K562 (cell line): ENCODE data around the gene ZNF554. TPM values are rescaled to one million over a fixed set of nuclear protein-coding genes. Genes with fewer than 3 reads are reported as not detected.

Experiments used
- ATF1 ChIP-seq, 2 experiments: fragments of 450-650 bp in 1 of 2; IDR thresholded peaks; 2 replicates each; pipeline ENCODE4 v1.6.1; 2016; ENCODE audit warnings: missing compliant biosample characterization in 1 of 2, missing genetic modification characterization in 1 of 2
- HMGN3 ChIP-seq: IDR thresholded peaks from 2 replicates; pipeline ENCODE4 v1.6.1; 2011; ENCODE audit warnings: borderline replicate concordance, low read depth, mild to moderate bottlenecking, mixed read lengths, low read length; ENCODE audit not compliant: insufficient read length; ENCODE audit errors: extremely low read depth
- KDM5B ChIP-seq: fragments of 200-600 bp; sonication (generic); IDR thresholded peaks from 2 replicates; pipeline ENCODE4 v1.6.1; 2012; ENCODE audit warnings: low read depth, mild to moderate bottlenecking, moderate library complexity, low read length, control low read depth, inconsistent platforms; ENCODE audit not compliant: insufficient replicate concordance
- KLF16 ChIP-seq: IDR thresholded peaks from 2 replicates; pipeline ENCODE4 v1.6.1; 2016; ENCODE audit warnings: antibody characterized with exemption
- MYC ChIP-seq, 2 experiments: fragments of 250-450 bp in 1 of 2; sonication (Bioruptor Pico) in 1 of 2; IDR thresholded peaks; 2 replicates each; pipeline versions ENCODE4 v1.5.1 to v1.6.1; 2012 to 2021; ENCODE audit warnings: low read depth in 2 of 2, borderline replicate concordance in 1 of 2, improper control_type of control experiment in 1 of 2, low read length in 1 of 2, mild to moderate bottlenecking in 1 of 2, moderate library complexity in 1 of 2
- NCOA1 ChIP-seq: fragments of 450-650 bp; IDR thresholded peaks from 2 replicates; pipeline ENCODE4 v1.6.1; 2016; ENCODE audit warnings: low read depth
- SOX6 ChIP-seq: fragments of 450-650 bp; IDR thresholded peaks from 2 replicates; pipeline ENCODE4 v1.6.1; 2014; ENCODE audit warnings: mild to moderate bottlenecking
- TOE1 ChIP-seq, 2 experiments: fragments of 450-650 bp in 1 of 2; sonication (generic) in 1 of 2; formaldehyde crosslinking in 1 of 2; IDR thresholded peaks; 2 replicates each; pipeline versions ENCODE4 v1.7.1 to v1.8.0; 2016 to 2022; ENCODE audit warnings: borderline replicate concordance in 2 of 2, mild to moderate bottlenecking in 2 of 2, antibody characterized with exemption in 1 of 2, inconsistent platforms in 1 of 2, low read depth in 1 of 2, missing genetic modification reagents in 1 of 2, moderate library complexity in 1 of 2
- WHSC1 ChIP-seq: IDR thresholded peaks from one replicate; pipeline ENCODE4 v1.6.1; 2012; ENCODE audit warnings: low read length, control low read depth, inconsistent platforms
- ZBTB7A ChIP-seq: IDR thresholded peaks from 2 replicates; pipeline ENCODE4 v1.6.1; 2011; ENCODE audit warnings: low read depth, mild to moderate bottlenecking, low read length, moderate library complexity, borderline replicate concordance; ENCODE audit not compliant: control insufficient read depth
- polyA plus RNA-seq, 8 experiments: library from polyadenylated mRNA; depleted of rRNA in 4 of 8; stranded (reverse) in 5 of 8; unstranded in 3 of 8; fragments of >200 nt; fragmentation: Nextera tagmentation in 2 of 8; fragmentation: Illumina TruSeq in 1 of 8; extraction: Ambion mirVana in 2 of 8; extraction: Trizol in 1 of 8; gene quantifications; 2 replicates each; pipeline versions ENCODE4 v1.2.1 to v1.2.3, GENCODE V29; 2011 to 2014; ENCODE audit warnings: inconsistent platforms in 1 of 8, missing spikeins in 1 of 8
- total RNA-seq, 7 experiments: library from RNA; depleted of rRNA in 6 of 7; stranded (reverse); fragments of >200 nt in 6 of 7; fragmentation: Illumina TruSeq in 2 of 7; extraction: Trizol in 2 of 7; gene quantifications; 2 replicates each; pipeline versions ENCODE4 v1.2.1 to v1.2.3, GENCODE V29; 2011 to 2021; ENCODE audit warnings: low replicate concordance in 1 of 7
- TF ChIP-seq, protein P1 (sequence below): sonication (generic); formaldehyde crosslinking; IDR thresholded peaks from 2 replicates; pipeline ENCODE4 v1.8.0; 2023; ENCODE audit warnings: missing genetic modification reagents, mild to moderate bottlenecking, borderline replicate concordance
- TF ChIP-seq, protein P2 (sequence below): fragments of 450-650 bp; IDR thresholded peaks from 2 replicates; pipeline ENCODE4 v1.6.1; 2018; ENCODE audit warnings: mild to moderate bottlenecking, low read depth; ENCODE audit not compliant: partially characterized antibody
- TF ChIP-seq, protein P3 (sequence below): fragments of 250-450 bp; sonication (Bioruptor Pico); IDR thresholded peaks from 2 replicates; pipeline ENCODE4 v1.8.0; 2022; ENCODE audit warnings: inconsistent platforms
- TF ChIP-seq, protein P4 (sequence below): fragments of 450-650 bp; formaldehyde crosslinking; IDR thresholded peaks from 2 replicates; pipeline ENCODE4 v1.4.0; 2020; ENCODE audit warnings: mild to moderate bottlenecking, moderate library complexity

The ZNF554 gene
- total and polyA plus RNA-seq, 9 of the 15 experiments (the other 6 are each of a cell fraction or from before 2014, with no cell fraction given): 0.07 to 1.8 (median 1.1) TPM

DNA sequence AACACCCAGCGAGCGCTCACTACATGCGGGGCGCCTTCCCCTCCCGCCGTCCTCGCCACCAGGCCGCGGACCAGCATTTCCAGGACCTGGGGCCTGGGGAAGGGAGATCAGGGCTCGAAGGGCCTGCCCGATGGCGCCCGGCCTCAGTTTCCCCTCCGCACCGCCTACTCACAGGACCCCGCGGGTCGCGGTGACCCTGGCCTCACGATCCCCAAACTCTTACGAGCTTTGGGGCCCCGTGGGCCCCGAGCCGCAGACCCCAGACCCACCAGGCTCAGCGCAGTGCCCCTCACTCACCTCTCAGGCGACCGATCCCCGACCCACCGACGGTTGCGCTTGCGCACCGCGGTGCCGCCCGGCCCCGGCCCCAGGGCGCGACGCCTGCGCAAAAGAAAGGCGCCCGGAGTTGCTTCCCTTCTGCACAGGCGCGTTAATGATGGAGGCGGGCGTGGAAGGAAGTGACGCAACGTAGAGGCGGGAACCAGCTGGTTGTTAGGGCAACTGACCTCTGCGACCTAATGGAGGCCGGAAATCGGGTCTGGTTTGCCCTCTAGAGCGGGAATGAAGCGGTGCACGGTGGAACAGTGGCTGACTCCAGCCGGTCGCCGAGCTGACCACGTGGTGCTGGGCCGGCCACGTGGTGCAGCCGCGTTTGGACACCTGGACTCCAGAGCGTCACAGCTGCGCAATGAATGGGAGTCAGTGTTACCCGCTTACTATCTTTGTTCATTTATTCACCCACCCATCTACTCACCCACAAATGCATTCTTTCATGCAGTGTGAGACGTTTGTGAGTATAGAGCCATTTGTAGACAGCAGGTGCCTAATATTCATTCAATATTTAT, 36.5 kb upstream of the ZNF554 start, which contains the start of gene SGTA (continued):
- TF ChIP-seq, protein P1, sequence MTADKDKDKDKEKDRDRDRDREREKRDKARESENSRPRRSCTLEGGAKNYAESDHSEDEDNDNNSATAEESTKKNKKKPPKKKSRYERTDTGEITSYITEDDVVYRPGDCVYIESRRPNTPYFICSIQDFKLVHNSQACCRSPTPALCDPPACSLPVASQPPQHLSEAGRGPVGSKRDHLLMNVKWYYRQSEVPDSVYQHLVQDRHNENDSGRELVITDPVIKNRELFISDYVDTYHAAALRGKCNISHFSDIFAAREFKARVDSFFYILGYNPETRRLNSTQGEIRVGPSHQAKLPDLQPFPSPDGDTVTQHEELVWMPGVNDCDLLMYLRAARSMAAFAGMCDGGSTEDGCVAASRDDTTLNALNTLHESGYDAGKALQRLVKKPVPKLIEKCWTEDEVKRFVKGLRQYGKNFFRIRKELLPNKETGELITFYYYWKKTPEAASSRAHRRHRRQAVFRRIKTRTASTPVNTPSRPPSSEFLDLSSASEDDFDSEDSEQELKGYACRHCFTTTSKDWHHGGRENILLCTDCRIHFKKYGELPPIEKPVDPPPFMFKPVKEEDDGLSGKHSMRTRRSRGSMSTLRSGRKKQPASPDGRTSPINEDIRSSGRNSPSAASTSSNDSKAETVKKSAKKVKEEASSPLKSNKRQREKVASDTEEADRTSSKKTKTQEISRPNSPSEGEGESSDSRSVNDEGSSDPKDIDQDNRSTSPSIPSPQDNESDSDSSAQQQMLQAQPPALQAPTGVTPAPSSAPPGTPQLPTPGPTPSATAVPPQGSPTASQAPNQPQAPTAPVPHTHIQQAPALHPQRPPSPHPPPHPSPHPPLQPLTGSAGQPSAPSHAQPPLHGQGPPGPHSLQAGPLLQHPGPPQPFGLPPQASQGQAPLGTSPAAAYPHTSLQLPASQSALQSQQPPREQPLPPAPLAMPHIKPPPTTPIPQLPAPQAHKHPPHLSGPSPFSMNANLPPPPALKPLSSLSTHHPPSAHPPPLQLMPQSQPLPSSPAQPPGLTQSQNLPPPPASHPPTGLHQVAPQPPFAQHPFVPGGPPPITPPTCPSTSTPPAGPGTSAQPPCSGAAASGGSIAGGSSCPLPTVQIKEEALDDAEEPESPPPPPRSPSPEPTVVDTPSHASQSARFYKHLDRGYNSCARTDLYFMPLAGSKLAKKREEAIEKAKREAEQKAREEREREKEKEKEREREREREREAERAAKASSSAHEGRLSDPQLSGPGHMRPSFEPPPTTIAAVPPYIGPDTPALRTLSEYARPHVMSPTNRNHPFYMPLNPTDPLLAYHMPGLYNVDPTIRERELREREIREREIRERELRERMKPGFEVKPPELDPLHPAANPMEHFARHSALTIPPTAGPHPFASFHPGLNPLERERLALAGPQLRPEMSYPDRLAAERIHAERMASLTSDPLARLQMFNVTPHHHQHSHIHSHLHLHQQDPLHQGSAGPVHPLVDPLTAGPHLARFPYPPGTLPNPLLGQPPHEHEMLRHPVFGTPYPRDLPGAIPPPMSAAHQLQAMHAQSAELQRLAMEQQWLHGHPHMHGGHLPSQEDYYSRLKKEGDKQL (CRISPR knock-in tag): peak; percentile 97; the same call in 1 of the 2 replicates
- no peak for TF ChIP-seq NCOA1
- TF ChIP-seq, protein P2, sequence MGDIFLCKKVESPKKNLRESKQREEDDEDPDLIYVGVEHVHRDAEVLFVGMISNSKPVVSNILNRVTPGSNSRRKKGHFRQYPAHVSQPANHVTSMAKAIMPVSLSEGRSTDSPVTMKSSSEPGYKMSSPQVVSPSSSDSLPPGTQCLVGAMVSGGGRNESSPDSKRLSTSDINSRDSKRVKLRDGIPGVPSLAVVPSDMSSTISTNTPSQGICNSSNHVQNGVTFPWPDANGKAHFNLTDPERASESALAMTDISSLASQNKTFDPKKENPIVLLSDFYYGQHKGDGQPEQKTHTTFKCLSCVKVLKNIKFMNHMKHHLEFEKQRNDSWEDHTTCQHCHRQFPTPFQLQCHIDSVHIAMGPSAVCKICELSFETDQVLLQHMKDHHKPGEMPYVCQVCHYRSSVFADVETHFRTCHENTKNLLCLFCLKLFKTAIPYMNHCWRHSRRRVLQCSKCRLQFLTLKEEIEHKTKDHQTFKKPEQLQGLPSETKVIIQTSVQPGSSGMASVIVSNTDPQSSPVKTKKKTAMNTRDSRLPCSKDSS: no peak
- peak; percentile 68 for TF ChIP-seq ATF1 (CRISPR knock-in tag; IDR thresholded peaks at IDR 0.05)
- peak; percentile 97 for TF ChIP-seq ATF1 (tag; IDR thresholded peaks at IDR 0.05)
- peak; percentile 71 for TF ChIP-seq SOX6
- TF ChIP-seq TOE1 (IDR thresholded peaks at IDR 0.05; ENCODE audit: borderline replicate concordance): peak; percentile 81
- peak; percentile 99 for TF ChIP-seq TOE1 (CRISPR knock-in tag; IDR thresholded peaks at IDR 0.05; ENCODE audit: borderline replicate concordance, low read depth)
- TF ChIP-seq, protein P3, sequence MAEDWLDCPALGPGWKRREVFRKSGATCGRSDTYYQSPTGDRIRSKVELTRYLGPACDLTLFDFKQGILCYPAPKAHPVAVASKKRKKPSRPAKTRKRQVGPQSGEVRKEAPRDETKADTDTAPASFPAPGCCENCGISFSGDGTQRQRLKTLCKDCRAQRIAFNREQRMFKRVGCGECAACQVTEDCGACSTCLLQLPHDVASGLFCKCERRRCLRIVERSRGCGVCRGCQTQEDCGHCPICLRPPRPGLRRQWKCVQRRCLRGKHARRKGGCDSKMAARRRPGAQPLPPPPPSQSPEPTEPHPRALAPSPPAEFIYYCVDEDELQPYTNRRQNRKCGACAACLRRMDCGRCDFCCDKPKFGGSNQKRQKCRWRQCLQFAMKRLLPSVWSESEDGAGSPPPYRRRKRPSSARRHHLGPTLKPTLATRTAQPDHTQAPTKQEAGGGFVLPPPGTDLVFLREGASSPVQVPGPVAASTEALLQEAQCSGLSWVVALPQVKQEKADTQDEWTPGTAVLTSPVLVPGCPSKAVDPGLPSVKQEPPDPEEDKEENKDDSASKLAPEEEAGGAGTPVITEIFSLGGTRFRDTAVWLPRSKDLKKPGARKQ (CRISPR knock-in tag): no peak
- TF ChIP-seq MYC (IDR thresholded peaks at IDR 0.05; ENCODE audit: low read depth, low read length): peak; percentile 100
- peak; percentile 100 for TF ChIP-seq MYC (CRISPR knock-in tag; IDR thresholded peaks at IDR 0.05; ENCODE audit: borderline replicate concordance, low read depth)
- peak; percentile 69 for TF ChIP-seq KDM5B
- peak; percentile 83 for TF ChIP-seq ZBTB7A
- 0 out of 2 replicates have a peak, but pooled peaks have one; percentile 51 for TF ChIP-seq KLF16
- TF ChIP-seq HMGN3: peak; percentile 57
- TF ChIP-seq WHSC1: no peak
- TF ChIP-seq, protein P4, sequence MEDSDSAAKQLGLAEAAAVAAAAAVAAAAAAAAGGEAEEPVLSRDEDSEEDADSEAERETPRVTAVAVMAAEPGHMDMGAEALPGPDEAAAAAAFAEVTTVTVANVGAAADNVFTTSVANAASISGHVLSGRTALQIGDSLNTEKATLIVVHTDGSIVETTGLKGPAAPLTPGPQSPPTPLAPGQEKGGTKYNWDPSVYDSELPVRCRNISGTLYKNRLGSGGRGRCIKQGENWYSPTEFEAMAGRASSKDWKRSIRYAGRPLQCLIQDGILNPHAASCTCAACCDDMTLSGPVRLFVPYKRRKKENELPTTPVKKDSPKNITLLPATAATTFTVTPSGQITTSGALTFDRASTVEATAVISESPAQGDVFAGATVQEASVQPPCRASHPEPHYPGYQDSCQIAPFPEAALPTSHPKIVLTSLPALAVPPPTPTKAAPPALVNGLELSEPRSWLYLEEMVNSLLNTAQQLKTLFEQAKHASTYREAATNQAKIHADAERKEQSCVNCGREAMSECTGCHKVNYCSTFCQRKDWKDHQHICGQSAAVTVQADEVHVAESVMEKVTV (CRISPR knock-in tag): no peak
